H1 (cell line): Measurements from ENCODE around the gene SLC9A5. TPM values are rescaled to one million over a fixed set of nuclear protein-coding genes. Genes with fewer than 3 reads are reported as not detected.

Experiments used
- CTCF ChIA-PET: fragments of 300-600 bp; sonication (Branson Sonifier 250); formaldehyde crosslinking; loops from one replicate; lab custom pipeline; 2021; ENCODE audit not compliant: partially characterized antibody; lab: Charles Lee
- POLR2A ChIA-PET: fragments of 300-600 bp; sonication (Branson Sonifier 250); formaldehyde crosslinking; loops from one replicate; lab custom pipeline; 2021; ENCODE audit warnings: inconsistent platforms; ENCODE audit not compliant: partially characterized antibody; lab: Charles Lee
- DNase-seq, 2 experiments: peaks; one replicate each; pipeline versions ENCODE4 v3.0.0 to v3.0.0-alpha.2; 2010 to 2022; ENCODE audit warnings: low spot score in 2 of 2, low read depth in 1 of 2, mixed read lengths in 1 of 2
- FAIRE-seq: peaks from 2 replicates; lab custom pipeline; 2011; peaks lifted over from hg19 to GRCh38; lab: Jason Lieb, UNC
- H2AFZ ChIP-seq: 2 replicates; pipeline ENCODE4 v1.8.1; 2012; ENCODE audit warnings: low read length, inconsistent platforms
- H2AK5ac ChIP-seq: 2 replicates; pipeline ENCODE4 v1.6.1; 2013; ENCODE audit warnings: low read depth, low read length
- H2BK120ac ChIP-seq: replicated peaks from 2 replicates; pipeline ENCODE3; 2013; ENCODE audit warnings: low read depth, low read length, inconsistent platforms
- H2BK12ac ChIP-seq: 2 replicates; pipeline ENCODE4 v1.6.1; 2013; ENCODE audit warnings: low read depth, low read length
- H2BK15ac ChIP-seq: 2 replicates; pipeline ENCODE4 v1.6.1; 2013; ENCODE audit warnings: low read length
- H2BK20ac ChIP-seq: 2 replicates; pipeline ENCODE4 v1.6.1; 2013; ENCODE audit warnings: low read length
- H2BK5ac ChIP-seq: 2 replicates; pipeline ENCODE4 v1.6.1; 2013; ENCODE audit warnings: low read depth, low read length
- H3K14ac ChIP-seq: 2 replicates; pipeline ENCODE4 v1.6.1; 2013; ENCODE audit warnings: inconsistent platforms; ENCODE audit not compliant: insufficient read length
- H3K18ac ChIP-seq: 2 replicates; pipeline ENCODE4 v1.6.1; 2013; ENCODE audit warnings: low read length; ENCODE audit errors: extremely low read depth
- H3K23ac ChIP-seq: 2 replicates; pipeline ENCODE4 v1.6.1; 2013; ENCODE audit warnings: inconsistent platforms; ENCODE audit not compliant: insufficient read length
- H3K23me2 ChIP-seq: 2 replicates; pipeline ENCODE4 v1.6.1; 2013; ENCODE audit warnings: low read depth, low read length
- H3K27ac ChIP-seq: 2 replicates; pipeline ENCODE4 v1.6.1; 2011; ENCODE audit warnings: low read depth, low read length, inconsistent platforms
- H3K27me3 ChIP-seq, 4 experiments: replicated peaks in 1 of 4; 1 replicate in 1 of 4; 2 replicates in 3 of 4; pipeline versions ENCODE4 v1.6.1 to v1.8.1; 2011 to 2013; ENCODE audit warnings: low read length in 3 of 4, mild to moderate bottlenecking in 3 of 4, inconsistent platforms in 2 of 4, mixed read lengths in 2 of 4, moderate library complexity in 1 of 4; ENCODE audit not compliant: control insufficient read depth in 3 of 4, insufficient read depth in 3 of 4; ENCODE audit errors: extremely low read depth in 1 of 4
- H3K36me3 ChIP-seq, 4 experiments: 2 replicates each; pipeline versions ENCODE4 v1.6.1 to v1.8.1; 2011 to 2013; ENCODE audit warnings: mild to moderate bottlenecking in 4 of 4, low read length in 3 of 4, moderate library complexity in 2 of 4, control low read depth in 1 of 4, inconsistent platforms in 1 of 4; ENCODE audit not compliant: insufficient read depth in 4 of 4, control insufficient read depth in 2 of 4
- H3K4ac ChIP-seq: replicated peaks from 2 replicates; pipeline ENCODE3; 2013; ENCODE audit warnings: low read length, low read depth, mixed read lengths, inconsistent platforms; ENCODE audit not compliant: insufficient read length
- H3K4me1 ChIP-seq, 4 experiments: replicated peaks in 1 of 4; 1 replicate in 1 of 4; 2 replicates in 3 of 4; pipeline versions ENCODE4 v1.6.1 to v1.8.1; 2011 to 2013; ENCODE audit warnings: low read length in 3 of 4, inconsistent platforms in 2 of 4, mixed read lengths in 1 of 4; ENCODE audit not compliant: insufficient read depth in 4 of 4, control insufficient read depth in 3 of 4
- H3K4me2 ChIP-seq, 2 experiments: 2 replicates each; pipeline versions ENCODE4 v1.6.1 to v1.8.1; 2011 to 2013; ENCODE audit warnings: low read depth in 2 of 2, low read length in 2 of 2, control low read depth in 1 of 2, inconsistent platforms in 1 of 2, mild to moderate bottlenecking in 1 of 2; ENCODE audit not compliant: insufficient read depth in 1 of 2
- H3K4me3 ChIP-seq, 4 experiments: fragments of 200-600, 300-600 bp in 1 of 4; sonication (generic), shearing (Covaris generic), sonication (Bioruptor Twin) in 1 of 4; 2 replicates each; pipeline versions ENCODE4 v1.5.1 to v1.8.1; 2011 to 2016; ENCODE audit warnings: low read length in 4 of 4, low read depth in 3 of 4, control low read depth in 2 of 4, inconsistent platforms in 2 of 4, mild to moderate bottlenecking in 2 of 4, mixed read lengths in 1 of 4, moderate library complexity in 1 of 4; ENCODE audit not compliant: insufficient read depth in 2 of 4; ENCODE audit errors: extremely low read depth in 1 of 4
- H3K56ac ChIP-seq: replicated peaks from 2 replicates; pipeline ENCODE3; 2013; ENCODE audit warnings: low read depth, mild to moderate bottlenecking, mixed read lengths, low read length, inconsistent platforms; ENCODE audit not compliant: insufficient read length
- H3K79me1 ChIP-seq: 2 replicates; pipeline ENCODE4 v1.6.1; 2013; ENCODE audit warnings: low read depth, low read length, control low read depth
- H3K79me2 ChIP-seq, 2 experiments: 2 replicates each; pipeline versions ENCODE4 v1.6.1 to v1.8.1; 2012 to 2013; ENCODE audit warnings: low read length in 2 of 2, mild to moderate bottlenecking in 2 of 2, inconsistent platforms in 1 of 2; ENCODE audit not compliant: insufficient read depth in 2 of 2, control insufficient read depth in 1 of 2
- H3K9ac ChIP-seq, 4 experiments: replicated peaks in 1 of 4; 1 replicate in 1 of 4; 2 replicates in 3 of 4; pipeline versions ENCODE4 v1.6.1 to v1.8.1; 2011 to 2013; ENCODE audit warnings: low read depth in 3 of 4, low read length in 3 of 4, control low read depth in 2 of 4, mild to moderate bottlenecking in 2 of 4, moderate library complexity in 2 of 4, inconsistent platforms in 1 of 4; ENCODE audit errors: extremely low read depth in 1 of 4
- H3K9me3 ChIP-seq, 2 experiments: 2 replicates each; pipeline versions ENCODE4 v1.6.1 to v1.8.1; 2012 to 2013; ENCODE audit warnings: mild to moderate bottlenecking in 2 of 2, moderate library complexity in 2 of 2, control low read depth in 1 of 2, inconsistent platforms in 1 of 2, low read depth in 1 of 2, low read length in 1 of 2, mixed read lengths in 1 of 2; ENCODE audit not compliant: insufficient read depth in 2 of 2
- H4K20me1 ChIP-seq, 2 experiments: replicated peaks in 1 of 2; 2 replicates each; pipeline versions ENCODE3 to v1.8.1; 2011 to 2013; ENCODE audit warnings: inconsistent platforms in 2 of 2, low read length in 2 of 2, mild to moderate bottlenecking in 1 of 2; ENCODE audit not compliant: insufficient read depth in 2 of 2, control insufficient read depth in 1 of 2
- H4K5ac ChIP-seq: 2 replicates; pipeline ENCODE4 v1.6.1; 2013; ENCODE audit warnings: low read length, low read depth, mixed read lengths, inconsistent platforms; ENCODE audit not compliant: insufficient read length
- H4K8ac ChIP-seq: 2 replicates; pipeline ENCODE4 v1.8.0; 2013; ENCODE audit warnings: mild to moderate bottlenecking, moderate library complexity, low read length, inconsistent platforms; ENCODE audit not compliant: insufficient read depth; ENCODE audit errors: extremely low read depth
- H4K91ac ChIP-seq: replicated peaks from 2 replicates; pipeline ENCODE3; 2013; ENCODE audit warnings: low read length, mixed read lengths, inconsistent platforms; ENCODE audit not compliant: insufficient read length
- ASH2L ChIP-seq: fragments of 200-600, 300-600 bp; sonication (generic); IDR thresholded peaks from one replicate; pipeline ENCODE4 v1.7.1; 2017; ENCODE audit warnings: low read length
- CBX5 ChIP-seq: fragments of 300-800, 300-1000 bp; sonication (generic); IDR thresholded peaks from 2 replicates; pipeline ENCODE4 v1.7.1; 2016; ENCODE audit warnings: antibody characterized with exemption, low read length, low read depth
- E2F6 ChIP-seq: IDR thresholded peaks from 2 replicates; pipeline ENCODE4 v1.6.1; 2012; ENCODE audit warnings: inconsistent platforms
- JUND ChIP-seq: IDR thresholded peaks from 2 replicates; pipeline ENCODE4 v1.6.1; 2011; ENCODE audit warnings: mild to moderate bottlenecking, improper control_type of control experiment, low read length
- KDM4A ChIP-seq: IDR thresholded peaks from one replicate; pipeline ENCODE4 v1.7.1; 2012; ENCODE audit warnings: low read depth, mild to moderate bottlenecking, moderate library complexity, low read length, inconsistent platforms; ENCODE audit not compliant: severe bottlenecking
- POLR2AphosphoS5 ChIP-seq: IDR thresholded peaks from 2 replicates; pipeline ENCODE4 v1.6.1; 2011; ENCODE audit warnings: low read depth, low read length
- SP4 ChIP-seq: IDR thresholded peaks from 2 replicates; pipeline ENCODE4 v1.6.1; 2012; ENCODE audit warnings: low read length, inconsistent platforms
- SRF ChIP-seq: IDR thresholded peaks from 2 replicates; pipeline ENCODE4 v1.6.1; 2011; ENCODE audit warnings: mild to moderate bottlenecking, low read depth, low read length, moderate library complexity
- WGBS, 2 experiments: shearing (Covaris generic) in 1 of 2; methylation state at CpG; one replicate each; pipeline versions ENCODE4 v1.1.6 to v1.1.7; 2013 to 2015; ENCODE audit warnings: low lambda C conversion rate in 2 of 2, mixed read lengths in 2 of 2, inconsistent platforms in 1 of 2, low coverage in 1 of 2, missing lambda C conversion rate in 1 of 2; ENCODE audit not compliant: insufficient replicate concordance in 2 of 2, insufficient coverage in 1 of 2, insufficient read length in 1 of 2; ENCODE audit errors: extremely low coverage in 1 of 2, missing lambda C conversion rate in 1 of 2; 5-methylcytosine and 5-hydroxymethylcytosine counted together
- long read RNA-seq, 2 experiments: library from RNA in 1 of 2; library from capped mRNA in 1 of 2; stranded (forward); transcript quantifications; one replicate each; pipeline ENCODE4 v2.0.0, GENCODE V29; 2021; ENCODE audit warnings: inconsistent platforms in 1 of 2
- polyA minus RNA-seq, 3 experiments: library from RNA; depleted of rRNA, polyadenylated mRNA; stranded (reverse); fragments of >200 nt; gene quantifications; 1 replicate in 2 of 3; 2 replicates in 1 of 3; pipeline ENCODE4 v1.2.3, GENCODE V29; 2011
- polyA plus RNA-seq, 7 experiments: library from polyadenylated mRNA; depleted of rRNA in 3 of 7; stranded (reverse) in 5 of 7; unstranded in 2 of 7; fragments of >200 nt in 5 of 7; fragments of 200-250 nt in 2 of 7; gene quantifications; 1 replicate in 5 of 7; 2 replicates in 1 of 7; 4 replicates in 1 of 7; pipeline versions ENCODE4 v1.2.1 to v1.2.3, GENCODE V29; 2011 to 2013; ENCODE audit warnings: missing spikeins in 2 of 7, mixed read lengths in 2 of 7
- total RNA-seq: library from RNA; stranded (reverse); fragmentation: NEBNext Ultra II Directional; extraction: Animal tissue kit (Norgen Biotek cat#: 25700); gene quantifications from 2 replicates; pipeline ENCODE4 v1.2.1, GENCODE V29; 2021

Gene SLC9A5
- total RNA-seq (7.9 and 8.5 TPM in 2 replicates), polyA plus RNA-seq (2011; rRNA removed) (8.6 and 11.6 TPM in 2 replicates), polyA minus RNA-seq (2011; rRNA and poly(A)+ RNA removed) (6.3 and 6.7 TPM in 2 replicates)
- polyA plus RNA-seq (2011; cell fraction: cytosol; rRNA removed): 11.7 TPM
- 63.5 TPM for polyA plus RNA-seq (2011; cell fraction: nucleus; rRNA removed)
- 7.6 to 12.3 TPM (median 10.6 TPM) in 4 replicates for polyA plus RNA-seq (2012, experiment 1 of 2)
- polyA plus RNA-seq (2012, experiment 2 of 2): 4.7 TPM
- 5.2 TPM for polyA plus RNA-seq (2013, experiment 1 of 2)
- 5.2 TPM for polyA plus RNA-seq (2013, experiment 2 of 2)
- 3.6 TPM for polyA minus RNA-seq (2011; cell fraction: cytosol; rRNA and poly(A)+ RNA removed)
- polyA minus RNA-seq (2011; cell fraction: nucleus; rRNA and poly(A)+ RNA removed): 12.6 TPM
- long read RNA-seq, experiment 1, partial matches to known transcripts: 2 of 7 reads
- long read RNA-seq, experiment 1, other reads (novel, unspliced or antisense): 4 of 7 reads
- long read RNA-seq, experiment 2, partial matches to known transcripts: 0 of 1 reads
- long read RNA-seq, experiment 2, other reads (novel, unspliced or antisense): 1 of 1 reads

GRCh38 chr16:67248401-67249177, at the start of gene SLC9A5:
Gene SLC9A5, plus strand, starts transcription at chr16:67248979. Its CDS starts 36 bp downstream, at chr16:67249015.
- Histone ChIP-seq H2AFZ (no peak within 1 kb of the TSS), H3K18ac (peak within 1 kb of the TSS; percentile 65)
- TF ChIP-seq E2F6 (peak; percentile 67; the same call in 1 of the 2 replicates), SP4 (no peak), KDM4A (peak; percentile 62), ASH2L (peak; percentile 54), JUND (no peak), POLR2AphosphoS5 (no peak), CBX5 (no peak), SRF (no peak)

More at GRCh38 chr16:67248401-67249177, at the start of gene SLC9A5:
- 0 out of 2 replicates have a peak within 1 kb of the TSS, but pooled peaks have one; percentile 9 for H2BK5ac ChIP-seq
- H4K20me1 ChIP-seq: peaks cover 0 to 3% of the 10 kb centered on the region in 2 experiments
- no peak within 1 kb of the TSS for H2BK20ac ChIP-seq
- H3K4me3 ChIP-seq: peak within 1 kb of the TSS; percentile 55 to 71 (median 66)
- DNase-seq (peak in 1 of 2 experiments; percentile 75), FAIRE-seq (no peak)
- no peak within 1 kb of the TSS for H2AK5ac ChIP-seq
- peaks cover 5% of the 10 kb centered on the region; the same call in 1 of the 2 replicates for H3K79me1 ChIP-seq
- peak within 1 kb of the TSS; percentile 73 for H3K4ac ChIP-seq
- 1% methylated on average over 21 of the region's 75 CpGs; no CpG with 5 or more reads in 1 of the 2 experiments for WGBS, 2 experiments
- H2BK12ac ChIP-seq: 0 out of 2 replicates have a peak within 1 kb of the TSS, but pooled peaks have one; percentile 52
- H3K9me3 ChIP-seq: no peaks in the 10 kb centered on the region
- H4K91ac ChIP-seq: peak within 1 kb of the TSS; percentile 51
- H3K4me2 ChIP-seq: peak within 1 kb of the TSS; percentile 92 to 95
- H3K56ac ChIP-seq: peak within 1 kb of the TSS; percentile 60
- 0 out of 2 replicates have a peak within 1 kb of the TSS, but pooled peaks have one; percentile 0 for H2BK15ac ChIP-seq
- H3K4me1 ChIP-seq: peaks cover 9 to 30% (median 13%) of the 10 kb centered on the region in 4 experiments
- H3K27me3 ChIP-seq: peaks cover 0 to 21% (median 13%) of the 10 kb centered on the region in 4 experiments; a peak in 5 of 7 replicates
- ChIA-PET CTCF (interaction anchor here (0.8 to 4.4 kb wide), 11 partner anchors 11 to 145 kb away, joined by 3 to 33 read pairs (median 5); partner anchors contain the start of genes KCTD19 and LRRC36), POLR2A (interaction anchor here (1.0 to 6.8 kb wide), 10 partner anchors 10 to 222 kb away, joined by 3 to 111 read pairs (median 6); no protein-coding TSS in a partner anchor)
- H3K36me3 ChIP-seq: peaks cover 0 to 2% (median 0%) of the 10 kb centered on the region in 4 experiments; a peak in 2 of 8 replicates
- no peak within 1 kb of the TSS for H4K5ac ChIP-seq
- H3K14ac ChIP-seq: peak within 1 kb of the TSS; percentile 19
- H3K9ac ChIP-seq: peak within 1 kb of the TSS; percentile 47 to 74 (median 54)
- H2BK120ac ChIP-seq: no peak within 1 kb of the TSS
- H3K27ac ChIP-seq: no peak within 1 kb of the TSS
- H3K23ac ChIP-seq: no peak within 1 kb of the TSS
- H4K8ac ChIP-seq: peak within 1 kb of the TSS; percentile 84
- H3K23me2 ChIP-seq: peaks cover 12% of the 10 kb centered on the region; the same call in 1 of the 2 replicates
- peaks cover 0 to 16% of the 10 kb centered on the region in 2 experiments; a peak in 2 of 4 replicates for H3K79me2 ChIP-seq
